MCF 10A (cell line): Measurements from ENCODE around the gene TIMP3. TPM values are rescaled to one million over a fixed set of nuclear protein-coding genes. Genes with fewer than 3 reads are reported as not detected.

ENCODE experiments used
- BruUV-seq: library from RNA; stranded (reverse); fragments of 400-500 nt; replicated peaks from 2 replicates; lab custom pipeline; 2021; lab: Mats Ljungman, UMichigan
- CTCF ChIA-PET: fragments of 300-600 bp; sonication (Branson Sonifier 250); formaldehyde crosslinking; extraction: SDS; loops from one replicate; lab custom pipeline; 2021; ENCODE audit warnings: antibody characterized with exemption, inconsistent platforms; lab: Yijun Ruan, JAX
- POLR2A ChIA-PET: fragments of 300-600, 350-650 bp; sonication (Branson Sonifier 250); formaldehyde crosslinking; extraction: SDS; loops from one replicate; lab custom pipeline; 2020; ENCODE audit warnings: antibody characterized with exemption, inconsistent platforms; lab: Yijun Ruan, JAX
- DNase-seq: peaks from one replicate; pipeline ENCODE4 v3.0.0-alpha.2; 2018; ENCODE audit not compliant: unreplicated experiment
- H3K27ac Mint-ChIP-seq: one replicate; pipeline ENCODE4 v1.8.0; 2022; ENCODE audit warnings: mild to moderate bottlenecking, low read depth, mixed read lengths; ENCODE audit not compliant: unreplicated experiment
- H3K27me3 Mint-ChIP-seq: one replicate; pipeline ENCODE4 v1.8.0; 2022; ENCODE audit warnings: mixed read lengths; ENCODE audit not compliant: insufficient read depth, unreplicated experiment
- H3K36me3 Mint-ChIP-seq: one replicate; pipeline ENCODE4 v1.8.0; 2022; ENCODE audit warnings: mild to moderate bottlenecking, moderate library complexity, mixed read lengths; ENCODE audit not compliant: insufficient read depth, unreplicated experiment
- H3K4me1 Mint-ChIP-seq: one replicate; pipeline ENCODE4 v1.8.0; 2022; ENCODE audit warnings: mixed read lengths; ENCODE audit not compliant: insufficient read depth, unreplicated experiment
- H3K4me3 Mint-ChIP-seq: one replicate; pipeline ENCODE4 v1.8.0; 2022; ENCODE audit warnings: mild to moderate bottlenecking, moderate library complexity, mixed read lengths; ENCODE audit not compliant: unreplicated experiment
- H3K9me3 Mint-ChIP-seq: one replicate; pipeline ENCODE4 v1.8.0; 2022; ENCODE audit warnings: mixed read lengths; ENCODE audit not compliant: unreplicated experiment
- CTCF ChIP-seq: fragments of 200-600 bp; IDR thresholded peaks from one replicate; pipeline ENCODE4 v1.8.0; 2022; ENCODE audit warnings: antibody characterized with exemption, mild to moderate bottlenecking; ENCODE audit not compliant: unreplicated experiment
- intact Hi-C: fragments of 100-400 bp; cut with micrococcal nuclease; formaldehyde crosslinking; loops from 2 replicates; pipeline ENCODE4 v1.14.1; 2022
- total RNA-seq: library from RNA; stranded (reverse); gene quantifications from 2 replicates; pipeline ENCODE4 v1.2.3, GENCODE V29; 2022

The TIMP3 gene
- total RNA-seq, 1 experiment from 2014 or later: 50.6 TPM

GRCh38 chr22:32853662-32854061 lies 52.2 kb downstream of the TIMP3 start:
- ChIA-PET CTCF (interaction anchor here (1.8 kb wide), 1 partner anchor 57 kb away, joined by 5 read pairs; no protein-coding TSS in a partner anchor), POLR2A (no interaction called here)
- H3K27me3 Mint-ChIP-seq: no peaks in the 10 kb centered on the region
- BruUV-seq: no TSS peak
- TF ChIP-seq CTCF: no peak
- no peak overlapping the region for H3K27ac Mint-ChIP-seq
- intact Hi-C loops: no loop called here
- no peak overlapping the region for H3K4me3 Mint-ChIP-seq
- no peak for DNase-seq
- H3K4me1 Mint-ChIP-seq: no peaks in the 10 kb centered on the region
- H3K9me3 Mint-ChIP-seq: no peaks in the 10 kb centered on the region
- peaks cover 66% of the 10 kb centered on the region for H3K36me3 Mint-ChIP-seq

DNA sequence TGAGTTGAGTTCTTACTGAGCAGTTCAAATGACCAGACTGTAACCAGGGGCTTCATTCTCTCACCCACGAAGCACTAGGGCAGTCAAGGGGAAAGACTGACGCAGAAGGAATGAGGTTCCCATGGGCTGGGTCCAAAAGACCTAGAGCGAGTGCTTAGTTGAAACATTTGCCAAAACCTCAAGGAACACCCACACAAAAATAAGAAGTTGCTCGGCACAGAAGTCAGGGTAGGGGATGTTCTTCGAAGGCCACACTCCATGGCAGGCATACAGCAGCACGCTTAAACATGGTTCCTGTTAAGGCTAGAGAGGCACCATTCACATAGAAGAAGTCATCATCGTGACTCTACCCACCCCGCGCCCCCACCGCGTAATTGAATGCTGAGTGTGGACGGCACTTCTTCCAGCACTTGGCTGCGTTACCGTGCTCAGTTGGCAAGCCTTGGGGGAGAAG lies 52.9 kb downstream of the TIMP3 start:
- H3K27ac Mint-ChIP-seq: no peak overlapping the region
- no TSS peak for BruUV-seq

DNA sequence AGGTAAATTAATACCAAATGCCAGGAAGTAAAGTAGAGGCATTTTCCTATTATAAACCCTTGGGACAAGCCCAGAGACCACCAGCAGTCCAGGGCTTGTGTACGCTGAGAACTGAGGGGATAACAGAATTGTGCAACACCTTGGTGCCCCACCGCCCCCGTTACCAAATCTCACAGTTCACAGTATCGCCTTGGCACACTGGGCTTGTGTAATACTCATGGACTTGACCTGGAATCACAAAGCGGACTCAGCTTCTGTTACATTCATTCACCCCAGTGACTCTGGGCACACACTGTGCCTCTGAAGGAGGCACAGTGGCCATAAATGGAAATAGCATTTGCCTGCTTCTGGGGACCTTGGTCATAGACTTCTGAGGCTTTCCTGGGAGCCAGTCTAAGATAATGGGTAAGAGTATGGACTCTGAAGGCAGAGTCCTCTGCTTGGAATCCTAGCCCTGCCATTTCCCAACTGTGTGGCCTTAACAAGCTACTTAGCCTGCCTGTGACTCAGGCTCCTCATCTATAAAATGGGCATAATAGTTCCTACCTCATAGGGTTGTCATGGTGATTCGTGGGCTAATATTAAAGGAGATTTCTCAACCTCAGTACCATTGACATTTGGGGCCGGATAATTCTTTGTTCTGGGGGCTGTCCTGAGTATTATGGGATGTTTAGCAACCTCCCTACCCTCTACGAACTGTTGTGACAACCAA lies 53.7 kb downstream of the TIMP3 start:
- DNase-seq: no peak
- H3K4me3 Mint-ChIP-seq: no peak overlapping the region
- H3K4me1 Mint-ChIP-seq: no peaks in the 10 kb centered on the region
- POLR2A ChIA-PET: no interaction called here
- intact Hi-C loops: no loop called here
- no peaks in the 10 kb centered on the region for H3K27me3 Mint-ChIP-seq
- no peak for TF ChIP-seq CTCF
- no TSS peak for BruUV-seq
- no peaks in the 10 kb centered on the region for H3K9me3 Mint-ChIP-seq
- CTCF ChIA-PET: interaction anchor here (0.7 to 2.4 kb wide), 2 partner anchors 12 to 145 kb away, joined by 3 to 7 read pairs; no protein-coding TSS in a partner anchor
- no peak overlapping the region for H3K27ac Mint-ChIP-seq
- peaks cover 66% of the 10 kb centered on the region for H3K36me3 Mint-ChIP-seq

More for the DNA sequence above, 52.9 kb downstream of the TIMP3 start:
- intact Hi-C loops: no loop called here
- no peaks in the 10 kb centered on the region for H3K4me1 Mint-ChIP-seq
- no peak for TF ChIP-seq CTCF
- H3K4me3 Mint-ChIP-seq: no peak overlapping the region
- CTCF ChIA-PET: interaction anchor here (1.8 kb wide), 1 partner anchor 58 kb away, joined by 5 read pairs; no protein-coding TSS in a partner anchor
- no peaks in the 10 kb centered on the region for H3K27me3 Mint-ChIP-seq
- peaks cover 70% of the 10 kb centered on the region for H3K36me3 Mint-ChIP-seq
- DNase-seq: no peak
- POLR2A ChIA-PET: no interaction called here
- no peaks in the 10 kb centered on the region for H3K9me3 Mint-ChIP-seq

DNA sequence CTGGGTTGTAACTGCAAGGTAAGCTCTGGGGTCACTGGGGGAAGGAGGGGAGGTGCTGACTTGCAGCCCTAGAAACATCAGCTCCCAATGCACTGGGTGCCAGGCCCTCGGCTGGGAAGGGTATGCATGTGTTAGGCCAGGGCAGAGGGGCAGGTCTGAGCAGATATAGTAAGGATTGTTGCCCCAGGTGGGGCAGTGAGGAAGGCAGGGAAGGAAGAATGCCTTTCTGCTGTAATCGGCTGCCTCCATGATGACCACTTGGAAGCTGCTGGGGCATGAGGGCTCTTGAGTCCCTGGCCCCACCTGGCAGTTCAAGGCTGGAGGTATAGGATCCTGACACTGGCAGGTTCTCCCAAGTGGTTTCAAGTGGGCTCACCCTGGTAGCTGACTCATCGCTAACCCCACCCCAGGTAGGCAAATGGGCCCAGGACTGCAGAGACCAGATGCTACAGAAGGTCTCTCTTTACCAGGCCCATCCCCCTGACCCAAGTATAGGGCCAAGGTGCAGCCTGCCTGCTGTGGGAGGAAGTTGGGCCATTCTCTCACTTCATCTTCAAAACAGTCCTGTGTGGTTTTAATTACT lies 56.7 kb downstream of the TIMP3 start:
- POLR2A ChIA-PET: no interaction called here
- BruUV-seq: no TSS peak
- Mint-ChIP-seq H3K27ac (no peak overlapping the region), H3K4me3 (no peak overlapping the region), H3K27me3 (no peaks in the 10 kb centered on the region), H3K9me3 (no peaks in the 10 kb centered on the region), H3K36me3 (peaks cover 69% of the 10 kb centered on the region), H3K4me1 (no peaks in the 10 kb centered on the region)
- no peak for DNase-seq
- intact Hi-C loops: no loop called here
- TF ChIP-seq CTCF: no peak
- CTCF ChIA-PET: interaction anchor here (0.9 to 1.2 kb wide), 2 partner anchors 9 to 191 kb away, joined by 3 to 4 read pairs; no protein-coding TSS in a partner anchor
